AG04449 (cell line): ENCODE results near the gene GPR176.

Experiments used
- CTCF ChIA-PET: fragments of 350-600 bp; formaldehyde crosslinking; extraction: SDS; loops from one replicate; lab custom pipeline; 2021; ENCODE audit warnings: antibody characterized with exemption; lab: Yijun Ruan, JAX
- POLR2A ChIA-PET: fragments of 400-600, 350-600 bp; formaldehyde crosslinking; extraction: SDS; loops from one replicate; lab custom pipeline; 2020; ENCODE audit warnings: antibody characterized with exemption, inconsistent platforms; lab: Yijun Ruan, JAX
- DNase-seq: peaks from one replicate; pipeline ENCODE4 v3.0.0-alpha.2; 2010; ENCODE audit warnings: low read depth, low spot score
- H3K4me3 ChIP-seq: 2 replicates; pipeline ENCODE4 v1.5.1; 2011; ENCODE audit warnings: low read depth, mild to moderate bottlenecking, control low read depth, low read length
- CTCF ChIP-seq: IDR thresholded peaks from one replicate; pipeline ENCODE4 v1.5.1; 2011; ENCODE audit warnings: mild to moderate bottlenecking, moderate library complexity, low read length, control low read depth, inconsistent platforms; ENCODE audit not compliant: insufficient read depth; ENCODE audit errors: missing control alignments

The GPR176 gene

GRCh38 chr15:39961051-39961450 lies 41.0 kb upstream of the GPR176 start:
- ChIA-PET POLR2A (interaction anchor here (0.7 kb wide), 1 partner anchor 28 kb away, joined by 3 read pairs; no protein-coding TSS in a partner anchor), CTCF (interaction anchor here (1.0 kb wide), 1 partner anchor 13 kb away, joined by 3 read pairs; no protein-coding TSS in a partner anchor)
- DNase-seq: no peak
- H3K4me3 ChIP-seq: no peak overlapping the region
- no peak for TF ChIP-seq CTCF

GRCh38 chr15:39960411-39960810 lies 40.3 kb upstream of the GPR176 start:
- POLR2A ChIA-PET: interaction anchor here (0.7 kb wide), 1 partner anchor 27 kb away, joined by 3 read pairs; no protein-coding TSS in a partner anchor
- TF ChIP-seq CTCF: no peak
- H3K4me3 ChIP-seq: no peak overlapping the region
- CTCF ChIA-PET: no interaction called here
- no peak for DNase-seq

- ChIA-PET POLR2A (no interaction called here), CTCF (no interaction called here)
These were observed 39.3 kb upstream of the GPR176 start for GRCh38 chr15:39959411-39959810.

GRCh38 chr15:39957481-39957880 lies 37.4 kb upstream of the GPR176 start:
- POLR2A ChIA-PET: no interaction called here
- H3K4me3 ChIP-seq: no peak overlapping the region
- no peak for TF ChIP-seq CTCF
- CTCF ChIA-PET: interaction anchor here (0.7 to 1.3 kb wide), 3 partner anchors 10 to 67 kb away, joined by 3 read pairs; no protein-coding TSS in a partner anchor
- DNase-seq: no peak

More at GRCh38 chr15:39959411-39959810, 39.3 kb upstream of the GPR176 start:
- TF ChIP-seq CTCF: no peak
- no peak for DNase-seq
- no peak overlapping the region for H3K4me3 ChIP-seq

- ChIA-PET CTCF (interaction anchor here (1.3 to 1.4 kb wide), 2 partner anchors 21 to 164 kb away, joined by 3 to 6 read pairs; no protein-coding TSS in a partner anchor), POLR2A (no interaction called here)
- no peak for DNase-seq
- H3K4me3 ChIP-seq: no peak overlapping the region
- no peak for TF ChIP-seq CTCF
These were observed 33.5 kb upstream of the GPR176 start for GRCh38 chr15:39953521-39953920.

- ChIA-PET CTCF (no interaction called here), POLR2A (no interaction called here)
- TF ChIP-seq CTCF: no peak
- no peak for DNase-seq
- H3K4me3 ChIP-seq: no peak overlapping the region
These were observed 31.5 kb upstream of the GPR176 start for GRCh38 chr15:39951561-39951960.
